ELR (cell line): Measurements from ENCODE around the gene SLC4A3.

Experiments used
- DNase-seq: peaks from one replicate; pipeline ENCODE4 v3.0.0-alpha.2; 2015; ENCODE audit warnings: low read depth

The SLC4A3 gene, protein sequence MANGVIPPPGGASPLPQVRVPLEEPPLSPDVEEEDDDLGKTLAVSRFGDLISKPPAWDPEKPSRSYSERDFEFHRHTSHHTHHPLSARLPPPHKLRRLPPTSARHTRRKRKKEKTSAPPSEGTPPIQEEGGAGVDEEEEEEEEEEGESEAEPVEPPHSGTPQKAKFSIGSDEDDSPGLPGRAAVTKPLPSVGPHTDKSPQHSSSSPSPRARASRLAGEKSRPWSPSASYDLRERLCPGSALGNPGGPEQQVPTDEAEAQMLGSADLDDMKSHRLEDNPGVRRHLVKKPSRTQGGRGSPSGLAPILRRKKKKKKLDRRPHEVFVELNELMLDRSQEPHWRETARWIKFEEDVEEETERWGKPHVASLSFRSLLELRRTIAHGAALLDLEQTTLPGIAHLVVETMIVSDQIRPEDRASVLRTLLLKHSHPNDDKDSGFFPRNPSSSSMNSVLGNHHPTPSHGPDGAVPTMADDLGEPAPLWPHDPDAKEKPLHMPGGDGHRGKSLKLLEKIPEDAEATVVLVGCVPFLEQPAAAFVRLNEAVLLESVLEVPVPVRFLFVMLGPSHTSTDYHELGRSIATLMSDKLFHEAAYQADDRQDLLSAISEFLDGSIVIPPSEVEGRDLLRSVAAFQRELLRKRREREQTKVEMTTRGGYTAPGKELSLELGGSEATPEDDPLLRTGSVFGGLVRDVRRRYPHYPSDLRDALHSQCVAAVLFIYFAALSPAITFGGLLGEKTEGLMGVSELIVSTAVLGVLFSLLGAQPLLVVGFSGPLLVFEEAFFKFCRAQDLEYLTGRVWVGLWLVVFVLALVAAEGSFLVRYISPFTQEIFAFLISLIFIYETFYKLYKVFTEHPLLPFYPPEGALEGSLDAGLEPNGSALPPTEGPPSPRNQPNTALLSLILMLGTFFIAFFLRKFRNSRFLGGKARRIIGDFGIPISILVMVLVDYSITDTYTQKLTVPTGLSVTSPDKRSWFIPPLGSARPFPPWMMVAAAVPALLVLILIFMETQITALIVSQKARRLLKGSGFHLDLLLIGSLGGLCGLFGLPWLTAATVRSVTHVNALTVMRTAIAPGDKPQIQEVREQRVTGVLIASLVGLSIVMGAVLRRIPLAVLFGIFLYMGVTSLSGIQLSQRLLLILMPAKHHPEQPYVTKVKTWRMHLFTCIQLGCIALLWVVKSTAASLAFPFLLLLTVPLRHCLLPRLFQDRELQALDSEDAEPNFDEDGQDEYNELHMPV

GRCh38 chr2:219627103-219628100 is at the start of gene SLC4A3:
TSS of gene SLC4A3 (plus strand) at chr2:219627630. CDS start at chr2:219627993, 363 bp downstream.
- DNase-seq: peak; percentile 63

GRCh38 chr2:219578811-219579613 is 48.4 kb upstream of the SLC4A3 start:
- DNase-seq: no peak

DNA sequence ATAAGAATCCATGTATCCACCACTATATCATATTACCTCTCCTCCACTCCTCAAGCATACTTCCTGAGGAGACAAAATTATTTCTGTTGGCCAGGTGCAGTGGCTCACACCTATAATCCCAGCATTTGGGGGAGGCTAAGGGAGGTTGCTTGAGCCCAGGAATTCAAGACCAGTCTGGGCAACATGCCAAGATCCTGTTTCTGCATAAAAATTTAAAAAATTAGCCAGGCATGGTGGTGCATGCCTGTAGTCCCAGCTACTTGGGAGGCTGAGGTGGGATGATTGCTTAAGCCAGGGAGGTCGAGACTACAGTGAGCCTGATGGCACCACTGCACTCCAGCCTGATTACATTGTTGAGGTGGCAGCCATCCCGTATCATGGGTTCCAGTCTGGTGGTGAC is 46.1 kb upstream of the SLC4A3 start:
- DNase-seq: no peak

DNA sequence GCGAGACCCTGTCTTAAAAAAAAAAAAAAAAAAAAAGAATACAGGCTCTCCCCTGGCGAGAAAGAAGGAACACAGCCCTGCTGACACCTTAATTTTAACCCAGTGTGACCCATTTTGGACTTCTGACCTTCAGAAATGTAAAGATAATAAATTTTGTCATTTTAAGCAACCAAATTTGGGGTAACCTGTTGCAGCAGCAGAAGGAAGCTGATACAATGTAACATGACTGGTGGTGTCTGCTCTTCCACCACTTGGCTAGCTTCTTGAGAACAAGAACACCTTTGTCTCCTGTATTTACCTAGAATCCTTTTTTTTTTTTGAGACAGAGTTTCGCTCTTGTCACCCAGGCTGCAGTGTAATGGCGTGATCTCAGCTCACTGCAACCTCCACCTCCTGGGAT is 36.3 kb upstream of the SLC4A3 start:
- no peak for DNase-seq

GRCh38 chr2:219592736-219593135 is 34.7 kb upstream of the SLC4A3 start:
- no peak for DNase-seq

GRCh38 chr2:219593154-219593553 is 34.3 kb upstream of the SLC4A3 start:
- no peak for DNase-seq

DNA sequence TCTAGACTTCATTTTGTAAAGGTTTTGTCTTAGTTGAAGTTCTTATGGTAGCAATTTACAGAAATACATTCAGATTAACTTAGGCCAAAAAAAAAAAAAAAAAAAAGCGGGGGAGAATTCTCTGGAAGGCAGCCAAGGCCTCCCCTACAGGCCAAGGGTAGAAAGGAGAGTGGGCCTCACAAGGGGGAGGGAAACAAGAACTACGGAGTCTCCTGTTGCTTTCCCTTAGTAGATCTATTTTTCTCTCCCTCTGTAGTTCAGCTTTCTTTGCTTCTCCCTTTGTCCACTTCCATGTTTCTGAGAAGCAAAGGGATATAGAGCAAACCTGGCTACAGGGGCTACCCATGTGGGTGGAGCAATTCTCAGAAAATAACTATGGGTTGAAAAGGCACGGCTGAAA is 32.2 kb upstream of the SLC4A3 start:
- peak; percentile 36 for DNase-seq

GRCh38 chr2:219596954-219597551 is 30.4 kb upstream of the SLC4A3 start:
- no peak for DNase-seq

DNA sequence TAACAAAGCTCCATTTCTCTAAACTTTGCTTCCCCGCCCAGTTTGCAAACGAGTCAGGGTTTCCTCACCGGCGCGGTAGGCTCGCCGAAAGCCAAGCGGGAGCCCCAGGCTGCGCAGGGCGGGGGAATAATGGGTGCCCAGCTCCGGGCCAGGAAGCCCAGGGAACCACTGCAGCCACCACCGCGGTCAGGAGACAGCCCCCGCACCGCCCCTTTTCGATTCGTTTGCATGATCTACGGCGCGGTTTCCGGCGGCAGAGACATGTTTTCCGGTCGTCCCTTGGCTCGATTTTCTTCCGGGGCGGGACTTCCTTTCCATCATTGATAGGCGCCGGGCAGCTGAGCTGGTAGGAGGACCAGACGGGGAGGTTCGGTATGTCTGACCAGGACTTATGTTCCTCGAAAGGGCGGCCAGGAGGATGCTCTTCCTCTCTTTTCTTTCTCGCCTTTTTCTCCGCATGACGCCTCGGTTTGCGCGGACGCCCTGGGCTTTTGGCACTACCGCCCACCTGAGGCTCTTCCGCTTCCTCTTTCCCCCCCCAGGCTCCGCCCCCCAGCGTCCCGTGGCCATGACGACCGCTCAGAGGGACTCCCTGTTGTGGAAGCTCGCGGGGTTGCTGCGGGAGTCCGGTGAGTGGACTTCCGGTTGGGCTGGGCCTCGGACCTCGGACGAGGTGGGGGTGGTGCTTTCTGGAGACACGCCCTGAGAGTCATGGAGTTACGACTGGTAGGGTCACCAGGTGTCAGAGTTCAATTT is 29.7 kb upstream of the SLC4A3 start, which contains the start of gene STK11IP:
TSS of gene STK11IP (plus strand) at position 306 of the 756 bp plus-strand sequence. CDS start at position 569, 263 bp downstream.
- DNase-seq: peak; percentile 99

GRCh38 chr2:219598308-219599078 is 28.9 kb upstream of the SLC4A3 start:
- no peak for DNase-seq

- no peak for DNase-seq
These were observed 23.7 kb upstream of the SLC4A3 start for GRCh38 chr2:219603771-219604170.

DNA sequence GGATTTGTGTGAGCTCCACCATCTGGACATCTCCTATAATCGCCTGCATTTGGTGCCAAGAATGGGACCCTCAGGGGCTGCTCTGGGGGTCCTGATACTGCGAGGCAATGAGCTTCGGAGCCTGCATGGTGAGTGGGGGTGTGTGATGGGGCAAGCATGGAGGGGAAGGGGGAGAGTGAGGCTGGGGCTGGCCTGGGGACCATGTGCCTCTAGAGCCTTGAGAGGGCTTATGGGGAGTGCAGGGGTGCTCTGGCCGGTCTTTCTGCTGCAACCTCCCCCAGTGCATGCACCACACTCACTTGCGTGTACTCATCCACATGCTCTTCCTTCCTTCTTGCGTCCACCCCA is 21.8 kb upstream of the SLC4A3 start:
- DNase-seq: no peak

DNA sequence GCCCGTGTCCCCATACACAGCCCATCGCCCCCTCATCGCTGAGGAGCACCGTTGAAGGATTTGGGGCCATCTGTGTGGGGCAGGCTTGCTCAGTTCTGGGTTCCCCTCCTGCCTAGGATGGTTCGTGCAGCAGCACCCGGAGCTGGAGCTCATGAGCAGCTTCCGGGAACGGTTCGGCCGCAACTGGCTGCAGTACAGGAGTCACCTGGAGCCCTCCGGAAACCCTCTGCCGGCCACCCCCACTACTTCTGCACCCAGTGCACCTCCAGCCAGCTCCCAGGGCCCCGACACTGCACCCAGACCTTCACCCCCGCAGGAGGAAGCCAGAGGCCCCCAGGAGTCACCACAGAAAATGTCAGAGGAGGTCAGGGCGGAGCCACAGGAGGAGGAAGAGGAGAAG is 19.5 kb upstream of the SLC4A3 start:
- no peak for DNase-seq

DNA sequence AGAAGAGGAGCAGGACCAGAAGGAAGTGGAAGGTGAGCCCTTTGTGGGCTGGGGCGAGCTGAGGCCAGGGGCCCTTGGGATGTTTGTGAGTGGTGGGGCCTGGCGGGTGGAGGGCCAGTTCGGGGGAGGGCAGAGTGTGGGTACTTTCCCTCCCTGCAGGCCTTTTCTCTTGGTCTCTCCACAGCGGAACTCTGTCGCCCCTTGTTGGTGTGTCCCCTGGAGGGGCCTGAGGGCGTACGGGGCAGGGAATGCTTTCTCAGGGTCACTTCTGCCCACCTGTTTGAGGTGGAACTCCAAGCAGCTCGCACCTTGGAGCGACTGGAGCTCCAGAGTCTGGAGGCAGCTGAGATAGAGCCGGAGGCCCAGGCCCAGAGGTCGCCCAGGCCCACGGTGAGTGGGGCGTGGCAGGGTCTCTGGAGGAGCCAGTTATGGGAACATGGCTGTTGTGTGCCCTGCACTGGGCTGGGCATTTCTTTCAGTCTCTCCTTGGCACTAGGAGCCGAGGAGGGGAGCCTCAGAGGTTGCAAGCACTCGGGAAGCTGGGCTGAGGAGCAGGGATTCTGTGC is 18.9 kb upstream of the SLC4A3 start:
- DNase-seq: no peak

- DNase-seq: no peak
These were observed 18.2 kb upstream of the SLC4A3 start for GRCh38 chr2:219609149-219609750.

DNA sequence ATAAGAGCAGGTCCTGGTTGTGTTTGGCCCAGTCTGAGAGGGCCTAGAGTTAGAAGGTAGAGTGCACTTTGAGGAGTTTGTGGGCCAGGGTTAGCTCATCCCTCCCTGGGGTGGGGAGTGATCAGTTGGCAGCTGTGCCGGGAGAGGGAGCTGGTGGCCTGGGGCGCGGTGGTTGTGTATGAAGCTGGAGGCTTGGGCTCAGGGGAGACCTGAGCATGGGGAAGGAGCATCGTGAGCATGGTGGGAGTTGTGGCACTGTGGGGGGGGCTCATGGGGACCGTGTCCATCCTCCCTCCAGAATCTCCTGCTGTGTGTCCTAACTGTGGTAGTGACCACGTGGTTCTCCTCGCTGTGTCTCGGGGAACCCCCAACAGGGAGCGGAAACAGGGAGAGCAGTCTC is 16.1 kb upstream of the SLC4A3 start:
- no peak for DNase-seq

- no peak for DNase-seq
These were observed 15.4 kb upstream of the SLC4A3 start for GRCh38 chr2:219611866-219612576.
